Activated CD4-positive, alpha-beta T cell treated with anti-CD3 and anti-CD28 coated beads, Interleukin-2, Interleukin-4, amounts not matched to agents 100 ng/mL and 50 ng/mL, durations not matched to agents 16 hours and 8 hours (primary cell): ENCODE results near the gene BOD1L2.

Experiments used
- DNase-seq: peaks from one replicate; pipeline ENCODE4 v3.0.0-alpha.2; 2020; ENCODE audit warnings: low spot score

Gene BOD1L2

DNA sequence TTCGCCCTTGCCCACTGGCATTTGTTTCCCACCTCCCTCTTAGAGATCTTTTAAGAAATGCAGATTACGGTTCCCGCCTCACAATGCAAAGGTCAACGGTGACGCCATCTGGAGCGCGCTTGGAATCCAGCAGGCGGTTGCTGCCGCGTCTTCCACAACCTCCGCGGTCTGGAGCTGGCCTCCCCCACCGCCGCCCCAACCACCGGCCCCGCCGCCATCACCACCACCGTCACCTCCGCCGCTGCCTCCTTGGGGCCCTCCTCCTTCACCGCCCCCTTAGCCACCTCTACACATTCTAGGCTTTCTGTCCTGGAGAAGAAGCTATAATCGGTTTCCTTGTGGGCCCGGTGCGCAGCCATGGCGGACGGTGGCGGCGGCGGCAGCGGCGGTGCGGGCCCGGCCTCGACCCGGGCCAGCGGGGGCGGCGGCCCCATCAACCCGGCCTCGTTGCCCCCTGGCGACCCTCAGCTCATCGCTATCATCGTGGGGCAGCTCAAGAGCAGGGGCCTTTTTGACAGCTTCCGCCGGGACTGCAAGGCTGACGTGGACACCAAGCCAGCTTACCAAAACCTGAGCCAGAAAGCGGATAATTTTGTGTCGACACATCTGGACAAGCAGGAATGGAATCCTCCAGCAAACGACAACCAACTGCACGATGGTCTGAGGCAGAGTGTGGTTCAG is at the start of gene BOD1L2:
BOD1L2 (plus strand) TSS at position 132 of the 681 bp plus-strand sequence; CDS start at position 358, 226 bp downstream.
- DNase-seq: no peak

DNA sequence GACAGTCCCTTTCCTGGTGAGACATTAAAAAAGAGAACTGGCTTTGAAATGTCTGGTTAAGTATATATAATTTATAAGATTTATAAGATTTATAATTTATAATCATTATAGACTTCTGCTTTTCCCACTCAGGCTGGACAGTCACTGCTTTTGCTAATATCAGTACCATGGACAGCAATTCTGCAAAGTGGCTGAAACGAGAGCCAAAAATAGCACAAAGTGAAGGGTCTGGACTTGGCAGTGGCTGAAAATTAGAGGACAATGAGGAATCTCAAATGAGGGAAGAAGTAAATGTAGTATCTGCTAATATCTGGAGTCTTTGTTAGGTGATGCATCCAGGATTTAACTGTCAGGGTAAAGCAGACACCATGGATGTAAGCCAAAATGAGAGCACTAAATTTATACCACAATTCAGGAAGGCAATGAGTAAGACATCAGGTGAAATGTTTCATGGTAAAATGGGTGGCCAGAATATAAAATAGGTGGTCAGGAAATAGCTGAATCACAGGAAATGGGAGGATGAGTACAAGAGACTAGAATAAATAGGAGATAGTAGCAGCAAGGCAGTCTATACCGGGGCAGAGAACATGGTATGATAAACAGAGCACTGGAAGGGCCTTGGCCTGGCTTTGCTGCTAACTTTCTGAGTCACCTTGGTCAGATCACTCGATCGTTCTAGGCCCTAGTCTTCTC is 39.6 kb upstream of the BOD1L2 start:
- no peak for DNase-seq

DNA sequence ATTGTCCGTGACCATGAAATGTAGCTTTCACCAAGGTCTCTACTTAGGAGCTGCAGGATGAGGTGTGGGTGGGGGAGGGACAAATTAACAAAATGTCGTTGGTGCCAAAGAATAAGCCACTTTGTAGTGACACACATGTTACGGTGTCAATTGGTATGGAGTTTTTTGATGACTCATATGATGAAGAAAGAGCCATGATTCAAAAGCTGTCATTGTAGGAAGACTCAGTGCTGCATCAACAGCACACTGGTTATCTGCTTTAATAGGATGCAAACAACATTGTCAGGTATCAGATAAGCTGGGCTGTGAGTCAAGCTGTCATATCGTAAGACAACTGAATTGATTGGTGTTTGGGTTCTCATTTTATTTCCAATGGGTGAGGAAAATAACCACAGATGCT is 36.6 kb upstream of the BOD1L2 start:
- no peak for DNase-seq

DNA sequence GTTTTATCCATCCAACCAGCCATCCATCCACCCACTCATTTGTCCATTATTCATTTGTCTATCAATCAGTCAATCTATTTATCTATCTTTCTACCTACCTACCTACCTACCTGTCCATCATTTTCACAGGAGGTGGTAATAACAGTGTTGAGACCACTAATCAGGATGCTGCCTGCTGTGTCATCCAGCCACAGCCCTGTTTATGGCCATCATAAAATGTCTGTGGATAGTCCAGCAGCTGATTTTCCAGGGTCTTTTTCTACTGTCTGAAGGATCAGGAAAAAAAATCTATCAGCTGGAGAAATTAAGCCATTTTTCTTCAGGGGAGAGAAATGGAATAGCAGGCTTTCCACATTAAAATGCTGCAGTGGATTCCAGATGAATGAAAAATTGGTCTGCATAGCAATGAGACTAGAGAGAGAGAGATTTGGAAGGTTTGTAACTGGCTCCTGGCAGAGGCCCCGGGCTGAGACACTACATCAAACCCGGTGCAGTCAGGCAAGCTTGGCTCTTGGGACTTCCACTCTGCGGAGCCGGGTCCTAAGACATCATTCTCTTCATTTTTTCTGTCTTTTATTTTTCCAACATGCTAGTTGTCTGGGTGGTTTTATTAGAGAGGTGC is 33.0 kb upstream of the BOD1L2 start:
- no peak for DNase-seq

DNA sequence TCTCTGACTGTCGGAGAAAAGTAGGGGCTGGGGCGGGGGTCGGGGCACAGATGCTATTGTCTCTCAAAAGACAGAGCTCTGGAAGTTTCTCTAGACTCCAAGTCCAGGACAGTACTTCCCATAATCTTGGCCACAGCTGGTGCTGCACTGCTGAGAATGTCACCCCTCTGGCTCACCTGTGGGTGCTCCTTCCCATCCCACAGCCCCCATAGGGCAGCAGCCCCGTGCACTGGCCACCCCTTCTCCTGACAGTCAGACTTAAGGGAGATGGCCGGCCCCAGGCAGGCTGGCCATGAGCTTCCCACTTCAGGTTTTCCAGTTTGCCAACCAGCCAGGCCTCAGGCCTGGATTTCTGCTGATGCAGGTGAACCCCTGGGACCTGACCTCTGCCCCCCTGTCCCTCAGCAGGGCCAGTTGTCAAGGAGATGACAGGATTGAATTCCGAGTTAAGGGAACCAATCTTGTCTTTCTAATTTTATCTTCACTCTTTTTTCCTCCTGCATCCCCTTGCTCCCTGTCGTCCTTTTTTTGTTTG is 30.2 kb upstream of the BOD1L2 start:
- no peak for DNase-seq

DNA sequence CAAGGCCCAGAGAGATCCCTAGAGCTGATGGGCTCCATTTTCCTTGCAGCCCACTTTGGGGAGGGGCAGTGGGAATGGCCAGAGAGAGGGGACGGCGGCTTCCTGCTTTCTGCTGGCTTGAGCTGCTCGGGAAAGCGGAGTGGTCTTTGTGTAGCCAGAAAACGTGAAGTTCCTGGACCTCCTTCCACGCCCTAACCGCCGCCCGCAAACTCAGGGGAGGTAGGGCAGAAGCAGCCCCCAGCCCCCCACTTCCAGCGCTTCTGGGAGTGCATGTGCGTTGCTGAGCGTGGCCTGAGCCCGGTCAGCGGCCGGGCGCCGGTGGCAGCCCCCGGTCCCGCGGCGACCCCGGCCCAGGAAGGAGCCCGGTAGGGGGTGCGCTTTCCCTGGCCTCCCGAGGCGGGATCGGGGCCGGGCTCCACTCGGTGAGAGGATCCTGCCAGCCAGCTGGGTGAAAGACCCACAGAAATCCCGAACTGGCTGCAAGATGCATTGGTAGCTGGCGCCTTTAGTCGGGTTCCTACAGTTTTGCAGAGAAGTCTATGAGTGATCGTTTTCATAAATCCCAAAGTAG is 25.3 kb upstream of the BOD1L2 start:
- DNase-seq: no peak

DNA sequence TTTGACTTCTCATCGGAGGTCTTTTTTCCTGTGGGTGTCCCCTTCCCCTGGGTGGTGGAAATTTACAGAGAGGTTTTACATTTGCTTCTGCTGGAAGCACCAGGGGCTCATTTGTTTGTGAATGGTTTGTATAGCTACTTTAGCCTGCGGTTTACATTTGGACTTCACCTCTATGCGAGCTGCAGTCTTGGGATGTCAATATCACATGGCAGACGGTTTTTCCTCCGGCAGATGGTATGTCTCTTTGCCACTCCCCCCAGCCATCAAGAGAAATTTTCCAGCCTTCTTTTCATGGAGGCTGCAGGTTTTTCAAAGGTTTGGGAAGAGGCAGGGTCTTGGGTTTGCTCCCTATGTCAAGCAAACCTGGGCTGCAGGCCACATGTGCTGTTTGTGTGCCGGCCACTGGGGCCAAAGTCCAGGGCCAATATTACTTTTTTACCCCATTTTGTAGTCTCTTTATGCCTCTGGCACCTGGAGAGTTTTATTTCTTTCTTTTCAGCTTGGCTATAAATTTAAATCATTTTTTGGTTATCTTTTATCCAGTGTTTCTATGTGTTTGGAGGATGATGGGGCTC is 23.9 kb upstream of the BOD1L2 start:
- DNase-seq: no peak

DNA sequence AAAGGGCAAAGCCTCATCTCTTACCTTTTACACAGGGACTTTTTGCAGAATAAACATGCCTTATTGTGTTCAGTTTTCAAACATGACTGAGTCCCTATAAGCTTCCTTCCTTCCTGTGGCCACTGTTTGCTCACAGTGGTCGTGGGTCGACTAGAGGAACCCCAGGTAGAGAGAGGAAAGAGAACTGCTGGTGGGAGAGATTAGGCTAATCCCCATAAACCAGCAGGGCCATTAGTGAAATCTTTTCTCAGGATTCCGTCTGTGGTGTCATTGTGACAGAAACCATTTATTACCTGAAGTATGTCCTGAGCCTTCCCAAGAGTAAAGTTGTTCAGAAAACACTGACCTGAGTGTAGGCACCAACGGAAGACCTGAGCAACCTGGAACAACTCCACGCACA is 21.3 kb upstream of the BOD1L2 start:
- DNase-seq: no peak

DNA sequence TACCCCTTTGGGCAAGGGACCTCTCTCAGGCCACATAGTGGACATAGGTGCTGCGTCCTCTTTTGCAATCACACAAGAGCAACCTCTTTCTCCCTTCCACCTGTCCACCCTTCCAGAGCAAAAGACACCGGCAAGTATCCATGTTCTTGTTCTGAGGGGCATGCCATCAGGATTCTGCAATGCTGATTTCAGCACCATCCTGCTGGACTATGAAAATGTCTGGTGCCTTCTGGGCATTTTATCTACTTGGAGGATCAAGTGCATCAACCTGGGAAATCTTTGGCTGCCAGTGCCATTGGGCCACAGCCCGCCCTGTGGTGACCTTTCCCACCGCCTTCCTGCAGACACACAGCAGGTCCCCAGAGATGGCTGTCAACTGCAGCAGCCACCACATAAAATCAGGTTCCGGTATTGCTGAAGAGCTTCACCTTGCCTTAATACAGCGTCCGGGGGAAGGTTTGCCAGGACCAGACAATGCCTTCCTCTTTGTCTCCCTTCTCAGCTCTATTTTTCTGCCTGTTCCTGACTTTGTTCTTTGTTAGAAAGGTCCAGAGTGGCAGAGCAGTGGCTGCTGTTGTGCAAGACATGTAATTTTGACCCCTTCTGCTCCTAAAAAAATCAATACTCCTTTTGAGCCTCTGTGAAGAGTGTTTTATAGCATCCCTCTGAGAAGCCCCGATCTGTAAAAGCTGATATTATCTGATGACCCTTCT is 18.5 kb upstream of the BOD1L2 start:
- DNase-seq: no peak

DNA sequence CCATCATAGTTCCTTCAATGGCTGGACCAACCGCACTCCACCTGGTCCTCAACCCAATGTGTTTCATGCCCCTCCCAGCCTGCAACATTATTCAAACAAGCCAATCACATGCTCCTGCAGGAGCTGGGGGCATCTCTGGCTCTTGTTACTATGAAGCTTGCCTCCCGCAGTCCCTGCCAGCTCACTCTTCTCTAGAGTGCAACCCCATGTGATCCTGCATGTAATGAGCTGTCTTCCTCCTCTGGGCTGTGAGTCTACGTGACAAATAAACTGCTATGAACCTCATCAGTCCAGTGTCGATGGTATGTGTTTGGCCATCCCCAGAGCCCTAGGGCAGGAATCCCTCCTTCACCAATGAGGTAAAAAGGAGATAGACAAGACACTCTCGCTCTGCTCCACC is 15.8 kb upstream of the BOD1L2 start:
- no peak for DNase-seq

DNA sequence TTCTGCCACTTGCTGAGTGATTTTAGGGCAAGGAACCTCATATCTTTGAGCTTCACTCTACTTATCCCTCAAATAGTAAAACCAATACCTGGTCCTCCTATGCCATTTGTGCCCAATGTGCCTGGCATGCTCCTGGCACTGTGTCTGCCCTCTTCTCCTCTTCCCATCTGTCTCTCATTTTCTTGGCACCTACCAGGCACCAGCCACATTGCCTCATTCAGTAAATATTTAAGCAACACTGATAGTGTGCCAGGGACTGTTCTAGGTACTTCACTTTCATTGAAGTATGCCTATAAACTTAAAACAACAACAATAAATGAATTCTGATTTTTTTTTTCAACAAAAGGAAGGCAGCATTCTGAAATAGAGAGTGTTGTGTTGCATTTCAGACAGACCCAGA is 15.1 kb upstream of the BOD1L2 start:
- no peak for DNase-seq

DNA sequence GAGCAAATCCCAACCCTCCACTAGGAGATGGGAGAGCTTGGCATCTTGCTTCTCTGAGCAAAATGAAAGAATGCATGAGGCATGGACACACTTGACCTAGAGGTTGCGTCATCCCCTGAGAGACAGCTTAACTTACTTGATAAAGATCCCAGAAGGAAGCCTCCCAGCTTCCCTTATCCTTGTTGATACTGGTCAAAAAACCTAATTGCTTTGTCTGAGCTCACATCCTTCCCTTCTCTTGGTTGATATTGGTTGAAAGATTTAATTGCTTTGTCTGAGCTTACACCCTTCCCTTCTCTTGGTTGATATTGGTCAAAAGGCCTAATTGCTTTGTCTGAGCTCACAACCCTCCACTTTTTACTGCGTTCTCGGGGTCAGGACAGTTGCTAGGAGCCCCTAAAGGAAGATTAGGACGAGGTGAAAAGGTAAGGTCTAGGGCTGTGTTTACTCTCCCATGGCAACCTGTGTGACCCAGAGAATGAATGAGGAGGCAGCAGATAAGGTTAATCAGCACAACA is 12.2 kb upstream of the BOD1L2 start:
- no peak for DNase-seq

DNA sequence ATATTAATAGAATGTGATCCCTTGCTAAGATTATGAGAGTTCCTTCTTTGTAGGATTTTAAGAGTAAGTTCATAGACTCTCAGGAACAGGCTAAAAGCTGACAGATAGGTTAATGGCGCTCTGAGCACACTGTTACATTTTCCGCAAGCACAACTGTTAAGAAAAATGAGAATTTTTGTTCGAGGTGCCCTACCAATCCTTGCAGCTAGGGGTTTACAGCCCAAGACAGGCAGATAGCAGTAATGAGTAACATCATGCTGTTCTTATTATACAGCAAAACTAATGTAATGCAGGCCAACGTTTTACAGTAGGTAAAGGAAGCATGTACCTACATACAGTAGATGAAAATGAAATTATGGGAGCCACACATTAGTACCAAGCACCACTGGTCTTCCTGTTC is 11.2 kb upstream of the BOD1L2 start:
- DNase-seq: no peak

DNA sequence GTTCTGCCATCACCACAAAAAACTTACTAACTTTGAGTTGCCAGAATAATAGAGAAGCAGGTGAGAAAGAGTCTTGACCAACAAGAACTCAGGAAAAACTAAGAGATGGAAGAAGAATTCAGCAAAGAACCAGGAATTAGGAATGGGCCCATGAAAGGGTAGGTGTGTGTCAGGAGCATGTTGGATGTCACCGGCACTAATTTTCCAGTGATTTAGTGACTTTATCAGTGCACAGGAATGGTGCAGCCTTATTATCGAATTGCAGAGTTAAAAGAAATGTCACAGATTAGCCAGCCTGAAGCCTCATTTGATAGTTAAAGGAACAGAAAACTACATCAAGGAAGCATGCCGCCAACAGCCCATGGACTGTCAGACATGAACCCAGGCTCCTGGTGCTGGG is 9.0 kb upstream of the BOD1L2 start:
- no peak for DNase-seq

DNA sequence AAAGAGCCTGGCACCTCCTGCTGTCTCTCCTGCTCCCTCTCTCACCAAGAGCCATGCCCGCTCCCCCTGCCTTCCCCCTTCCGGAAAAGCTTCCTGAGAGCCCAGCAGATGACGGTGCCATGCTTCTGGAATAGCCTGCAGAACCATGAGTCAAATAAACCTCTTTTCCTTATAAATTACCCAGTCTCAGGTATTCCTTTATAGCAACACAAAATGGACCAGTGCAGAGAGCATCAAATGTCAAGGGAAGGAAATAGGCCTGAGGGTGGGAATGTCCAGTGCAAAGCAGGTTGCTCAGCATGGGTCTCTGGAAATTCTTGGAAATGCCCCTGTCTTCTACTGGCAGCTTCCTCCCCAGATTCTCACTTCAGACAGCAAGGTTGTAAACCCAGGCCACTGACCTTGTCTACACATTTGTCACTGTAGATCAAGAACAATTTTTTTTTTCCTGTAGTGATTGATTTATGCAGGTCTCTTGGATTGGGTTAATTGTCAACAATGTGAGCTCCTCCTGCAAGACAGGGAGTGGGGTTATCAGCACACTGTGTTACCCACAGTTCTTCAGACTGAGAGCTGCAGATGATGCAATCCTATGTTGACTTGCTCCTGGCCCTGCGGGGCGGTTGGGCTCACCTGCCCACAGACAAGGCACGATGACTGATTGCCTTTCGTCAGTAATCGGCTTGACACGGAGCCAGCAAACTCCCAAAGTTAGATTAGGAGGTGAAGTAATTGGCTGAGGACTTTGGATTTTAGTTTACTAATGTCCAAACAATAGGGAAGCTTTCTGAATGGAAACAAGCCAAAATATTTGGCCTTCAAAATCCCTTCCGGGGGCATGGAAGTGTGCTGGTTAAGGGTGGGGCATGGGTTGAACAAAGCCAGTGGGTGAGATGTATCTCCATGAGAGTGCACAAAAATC is 5.4 kb upstream of the BOD1L2 start:
- DNase-seq: no peak

DNA sequence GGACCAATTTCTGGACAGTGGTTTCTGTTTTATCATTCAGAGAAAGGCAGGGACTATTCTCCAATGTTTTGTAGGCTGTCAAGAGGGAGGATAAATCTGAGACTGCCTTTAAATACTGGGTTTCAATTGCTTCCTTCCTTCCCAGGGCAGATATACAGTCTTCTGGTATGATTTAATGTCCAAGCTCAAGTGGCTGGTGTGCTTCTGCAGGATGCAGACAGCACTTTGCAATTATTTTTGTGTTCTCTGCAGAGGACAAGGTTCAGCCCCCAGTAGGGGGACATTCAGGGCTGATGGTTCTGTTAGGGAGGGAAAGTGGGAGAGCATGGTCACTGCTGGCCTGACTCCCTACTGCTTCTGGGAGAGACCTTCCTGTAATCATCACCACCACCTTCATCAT is 4.6 kb upstream of the BOD1L2 start:
- no peak for DNase-seq

DNA sequence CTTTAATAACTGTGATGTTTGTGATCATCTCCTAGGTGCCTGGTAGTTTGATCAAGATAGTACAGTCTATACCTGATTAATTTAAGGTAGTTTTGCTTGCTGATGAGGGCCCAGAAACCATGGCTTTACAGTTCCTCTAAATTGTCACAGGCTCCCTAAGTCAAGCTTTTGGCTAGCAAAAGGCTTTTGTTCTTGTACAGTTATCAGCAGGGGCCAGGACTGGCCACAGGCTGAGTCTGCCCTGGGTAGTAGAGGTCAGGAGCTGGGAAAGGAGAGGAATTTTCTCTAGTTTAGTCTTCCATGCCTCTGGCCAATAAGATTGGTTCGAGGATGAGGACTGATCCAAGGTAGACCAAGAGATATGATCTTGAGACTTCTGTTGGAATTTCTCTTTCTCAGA is 3.6 kb upstream of the BOD1L2 start:
- DNase-seq: no peak

DNA sequence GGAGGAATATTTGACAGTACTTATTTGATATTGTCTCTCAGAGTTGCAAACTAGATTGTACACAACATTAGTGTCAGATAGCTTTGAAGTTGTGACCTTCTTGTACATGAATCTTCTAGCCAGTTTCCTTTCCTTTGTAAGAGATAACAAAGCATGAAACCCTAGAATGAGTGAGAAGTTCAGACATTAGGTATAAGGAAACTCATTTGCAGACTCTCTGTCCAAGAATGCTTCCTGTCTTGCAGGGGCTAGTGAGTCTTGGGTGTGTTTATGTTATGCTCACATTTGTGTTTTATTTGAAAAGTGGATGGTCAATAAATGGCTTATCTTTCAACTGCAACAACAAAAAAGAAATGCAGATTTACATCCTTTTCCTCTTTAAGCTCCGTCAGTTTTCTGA is 1.4 kb downstream of the BOD1L2 start:
- DNase-seq: no peak

DNA sequence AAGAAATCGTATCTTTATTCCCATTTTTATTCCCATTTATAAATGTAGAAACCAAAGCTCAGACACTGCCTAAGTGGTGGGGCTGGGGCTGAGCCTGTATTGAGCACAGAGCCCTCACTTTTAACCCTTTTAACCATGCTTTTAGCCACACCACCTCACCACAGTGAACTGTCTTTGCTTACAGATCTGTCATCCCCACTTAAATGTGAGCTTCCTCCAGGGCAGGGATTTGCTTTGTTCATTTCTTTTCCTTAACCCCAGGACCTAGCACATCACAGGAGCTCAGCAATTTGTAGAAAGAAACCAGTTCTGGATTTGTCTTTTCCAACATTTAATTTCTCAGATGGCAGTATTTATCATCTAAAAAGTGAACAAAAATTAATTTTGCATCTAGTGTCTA is 2.2 kb downstream of the BOD1L2 start:
- DNase-seq: no peak

DNA sequence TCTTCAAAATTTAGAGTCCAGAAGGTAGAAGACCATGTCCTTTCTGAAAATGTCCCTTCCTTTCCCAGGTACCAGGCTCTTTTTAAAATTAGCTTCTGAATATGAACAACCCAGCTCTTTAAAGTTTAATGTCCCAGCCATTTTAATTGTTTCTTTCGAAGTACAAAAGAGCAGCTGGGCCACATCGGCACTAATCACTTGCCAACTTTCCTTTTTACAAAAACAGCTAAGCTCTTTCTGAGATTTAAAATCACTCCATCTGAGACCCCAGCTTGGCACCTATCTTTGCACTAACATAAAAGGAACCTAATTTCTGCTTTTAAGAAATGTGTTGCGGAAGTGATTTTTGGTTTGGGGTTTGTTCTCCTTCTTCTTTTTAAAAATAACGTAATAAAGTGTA is 2.6 kb downstream of the BOD1L2 start:
- DNase-seq: no peak

DNA sequence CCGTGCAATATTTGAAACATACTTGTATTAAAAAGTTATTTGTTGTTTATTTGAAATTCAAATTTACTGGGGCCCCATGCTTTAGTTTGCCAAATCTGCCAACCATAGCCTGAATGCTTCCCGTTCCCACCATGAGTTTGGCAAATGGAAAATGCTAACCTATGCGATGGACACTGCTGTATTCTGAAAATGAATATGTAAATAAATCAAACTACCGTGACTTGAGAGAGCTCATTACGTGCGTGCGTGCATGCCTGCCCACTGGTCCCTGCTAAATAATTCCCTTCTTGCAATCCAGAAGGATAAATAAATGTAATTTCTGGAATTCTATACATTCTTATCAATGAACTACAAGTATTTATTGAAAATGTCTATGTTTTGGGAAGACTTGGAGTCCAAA is 3.2 kb downstream of the BOD1L2 start:
- DNase-seq: no peak
